Lower leg skin (tissue), 3 donors: ENCODE data around the gene INO80D.

Experiments used
- CTCF ChIP-seq, 3 donors: fragments of 450-650 bp; IDR thresholded peaks; one replicate each; pipeline ENCODE4 v1.5.1; 2016; ENCODE audit warnings: antibody characterized with exemption in 3 of 3, mild to moderate bottlenecking in 3 of 3, moderate library complexity in 2 of 3
- POLR2A ChIP-seq, 2 donors: fragments of 450-650 bp; IDR thresholded peaks; one replicate each; pipeline ENCODE4 v1.6.1; 2016 to 2017; ENCODE audit warnings: antibody characterized with exemption in 2 of 2, mild to moderate bottlenecking in 1 of 2, moderate library complexity in 1 of 2

GRCh38 chr2:206075113-206075512 is 10.9 kb downstream of the INO80D start:
- TF ChIP-seq CTCF (IDR thresholded peaks at IDR 0.05) (no peak), POLR2A (IDR thresholded peaks at IDR 0.05) (no peak)
